H1 (cell line): Measurements from ENCODE around the gene SLC39A8. TPM values are rescaled to one million over a fixed set of nuclear protein-coding genes. Genes with fewer than 3 reads are reported as not detected.

Experiments used
- CEBPB ChIP-seq: IDR thresholded peaks from 2 replicates; pipeline ENCODE4 v1.6.1; 2012; ENCODE audit warnings: low read depth, low read length
- CTCF ChIP-seq, 3 experiments: IDR thresholded peaks; 1 replicate in 2 of 3; 2 replicates in 1 of 3; pipeline versions ENCODE4 v1.5.1 to v1.6.1; 2011; ENCODE audit warnings: low read length in 3 of 3, mild to moderate bottlenecking in 3 of 3, inconsistent platforms in 2 of 3, low read depth in 1 of 3, moderate library complexity in 1 of 3; ENCODE audit not compliant: insufficient read depth in 1 of 3; ENCODE audit errors: control extremely low read depth in 1 of 3
- GTF2F1 ChIP-seq: IDR thresholded peaks from 2 replicates; pipeline ENCODE4 v1.6.1; 2012; ENCODE audit warnings: low read depth, low read length, improper control_type of control experiment, borderline replicate concordance
- JUND ChIP-seq: IDR thresholded peaks from 2 replicates; pipeline ENCODE4 v1.6.1; 2011; ENCODE audit warnings: mild to moderate bottlenecking, improper control_type of control experiment, low read length
- KDM4A ChIP-seq: IDR thresholded peaks from one replicate; pipeline ENCODE4 v1.7.1; 2012; ENCODE audit warnings: low read depth, mild to moderate bottlenecking, moderate library complexity, low read length, inconsistent platforms; ENCODE audit not compliant: severe bottlenecking
- SRF ChIP-seq: IDR thresholded peaks from 2 replicates; pipeline ENCODE4 v1.6.1; 2011; ENCODE audit warnings: mild to moderate bottlenecking, low read depth, low read length, moderate library complexity
- SUZ12 ChIP-seq: fragments of 200-600 bp; sonication (generic); IDR thresholded peaks from 2 replicates; pipeline ENCODE4 v1.6.1; 2012; ENCODE audit warnings: mild to moderate bottlenecking, inconsistent platforms, low read length, moderate library complexity, mixed read lengths
- TAF1 ChIP-seq: IDR thresholded peaks from 2 replicates; pipeline ENCODE4 v1.6.1; 2011; ENCODE audit warnings: mild to moderate bottlenecking, low read depth, low read length
- TAF7 ChIP-seq: optimal IDR thresholded peaks from 2 replicates; pipeline ENCODE3; 2011; ENCODE audit warnings: low read depth, mild to moderate bottlenecking, inconsistent platforms, low read length, moderate library complexity, borderline replicate concordance
- polyA plus RNA-seq, 7 experiments: library from polyadenylated mRNA; depleted of rRNA in 3 of 7; stranded (reverse) in 5 of 7; unstranded in 2 of 7; fragments of >200 nt in 5 of 7; fragments of 200-250 nt in 2 of 7; gene quantifications; 1 replicate in 5 of 7; 2 replicates in 1 of 7; 4 replicates in 1 of 7; pipeline versions ENCODE4 v1.2.1 to v1.2.3, GENCODE V29; 2011 to 2013; ENCODE audit warnings: missing spikeins in 2 of 7, mixed read lengths in 2 of 7
- total RNA-seq: library from RNA; stranded (reverse); fragmentation: NEBNext Ultra II Directional; extraction: Animal tissue kit (Norgen Biotek cat#: 25700); gene quantifications from 2 replicates; pipeline ENCODE4 v1.2.1, GENCODE V29; 2021
- TF ChIP-seq, protein P1 (sequence below): fragments of 300-600 bp; sonication (generic); IDR thresholded peaks from 2 replicates; pipeline ENCODE4 v1.7.1; 2012; ENCODE audit warnings: low read length, moderate library complexity, mild to moderate bottlenecking, inconsistent platforms; ENCODE audit not compliant: insufficient replicate concordance

Gene SLC39A8
- total and polyA plus RNA-seq, 2 of the 8 experiments (the other 6 are each of a cell fraction or from before 2014, with no cell fraction given): 6.4 to 38.7 TPM

- TF ChIP-seq, protein P1, sequence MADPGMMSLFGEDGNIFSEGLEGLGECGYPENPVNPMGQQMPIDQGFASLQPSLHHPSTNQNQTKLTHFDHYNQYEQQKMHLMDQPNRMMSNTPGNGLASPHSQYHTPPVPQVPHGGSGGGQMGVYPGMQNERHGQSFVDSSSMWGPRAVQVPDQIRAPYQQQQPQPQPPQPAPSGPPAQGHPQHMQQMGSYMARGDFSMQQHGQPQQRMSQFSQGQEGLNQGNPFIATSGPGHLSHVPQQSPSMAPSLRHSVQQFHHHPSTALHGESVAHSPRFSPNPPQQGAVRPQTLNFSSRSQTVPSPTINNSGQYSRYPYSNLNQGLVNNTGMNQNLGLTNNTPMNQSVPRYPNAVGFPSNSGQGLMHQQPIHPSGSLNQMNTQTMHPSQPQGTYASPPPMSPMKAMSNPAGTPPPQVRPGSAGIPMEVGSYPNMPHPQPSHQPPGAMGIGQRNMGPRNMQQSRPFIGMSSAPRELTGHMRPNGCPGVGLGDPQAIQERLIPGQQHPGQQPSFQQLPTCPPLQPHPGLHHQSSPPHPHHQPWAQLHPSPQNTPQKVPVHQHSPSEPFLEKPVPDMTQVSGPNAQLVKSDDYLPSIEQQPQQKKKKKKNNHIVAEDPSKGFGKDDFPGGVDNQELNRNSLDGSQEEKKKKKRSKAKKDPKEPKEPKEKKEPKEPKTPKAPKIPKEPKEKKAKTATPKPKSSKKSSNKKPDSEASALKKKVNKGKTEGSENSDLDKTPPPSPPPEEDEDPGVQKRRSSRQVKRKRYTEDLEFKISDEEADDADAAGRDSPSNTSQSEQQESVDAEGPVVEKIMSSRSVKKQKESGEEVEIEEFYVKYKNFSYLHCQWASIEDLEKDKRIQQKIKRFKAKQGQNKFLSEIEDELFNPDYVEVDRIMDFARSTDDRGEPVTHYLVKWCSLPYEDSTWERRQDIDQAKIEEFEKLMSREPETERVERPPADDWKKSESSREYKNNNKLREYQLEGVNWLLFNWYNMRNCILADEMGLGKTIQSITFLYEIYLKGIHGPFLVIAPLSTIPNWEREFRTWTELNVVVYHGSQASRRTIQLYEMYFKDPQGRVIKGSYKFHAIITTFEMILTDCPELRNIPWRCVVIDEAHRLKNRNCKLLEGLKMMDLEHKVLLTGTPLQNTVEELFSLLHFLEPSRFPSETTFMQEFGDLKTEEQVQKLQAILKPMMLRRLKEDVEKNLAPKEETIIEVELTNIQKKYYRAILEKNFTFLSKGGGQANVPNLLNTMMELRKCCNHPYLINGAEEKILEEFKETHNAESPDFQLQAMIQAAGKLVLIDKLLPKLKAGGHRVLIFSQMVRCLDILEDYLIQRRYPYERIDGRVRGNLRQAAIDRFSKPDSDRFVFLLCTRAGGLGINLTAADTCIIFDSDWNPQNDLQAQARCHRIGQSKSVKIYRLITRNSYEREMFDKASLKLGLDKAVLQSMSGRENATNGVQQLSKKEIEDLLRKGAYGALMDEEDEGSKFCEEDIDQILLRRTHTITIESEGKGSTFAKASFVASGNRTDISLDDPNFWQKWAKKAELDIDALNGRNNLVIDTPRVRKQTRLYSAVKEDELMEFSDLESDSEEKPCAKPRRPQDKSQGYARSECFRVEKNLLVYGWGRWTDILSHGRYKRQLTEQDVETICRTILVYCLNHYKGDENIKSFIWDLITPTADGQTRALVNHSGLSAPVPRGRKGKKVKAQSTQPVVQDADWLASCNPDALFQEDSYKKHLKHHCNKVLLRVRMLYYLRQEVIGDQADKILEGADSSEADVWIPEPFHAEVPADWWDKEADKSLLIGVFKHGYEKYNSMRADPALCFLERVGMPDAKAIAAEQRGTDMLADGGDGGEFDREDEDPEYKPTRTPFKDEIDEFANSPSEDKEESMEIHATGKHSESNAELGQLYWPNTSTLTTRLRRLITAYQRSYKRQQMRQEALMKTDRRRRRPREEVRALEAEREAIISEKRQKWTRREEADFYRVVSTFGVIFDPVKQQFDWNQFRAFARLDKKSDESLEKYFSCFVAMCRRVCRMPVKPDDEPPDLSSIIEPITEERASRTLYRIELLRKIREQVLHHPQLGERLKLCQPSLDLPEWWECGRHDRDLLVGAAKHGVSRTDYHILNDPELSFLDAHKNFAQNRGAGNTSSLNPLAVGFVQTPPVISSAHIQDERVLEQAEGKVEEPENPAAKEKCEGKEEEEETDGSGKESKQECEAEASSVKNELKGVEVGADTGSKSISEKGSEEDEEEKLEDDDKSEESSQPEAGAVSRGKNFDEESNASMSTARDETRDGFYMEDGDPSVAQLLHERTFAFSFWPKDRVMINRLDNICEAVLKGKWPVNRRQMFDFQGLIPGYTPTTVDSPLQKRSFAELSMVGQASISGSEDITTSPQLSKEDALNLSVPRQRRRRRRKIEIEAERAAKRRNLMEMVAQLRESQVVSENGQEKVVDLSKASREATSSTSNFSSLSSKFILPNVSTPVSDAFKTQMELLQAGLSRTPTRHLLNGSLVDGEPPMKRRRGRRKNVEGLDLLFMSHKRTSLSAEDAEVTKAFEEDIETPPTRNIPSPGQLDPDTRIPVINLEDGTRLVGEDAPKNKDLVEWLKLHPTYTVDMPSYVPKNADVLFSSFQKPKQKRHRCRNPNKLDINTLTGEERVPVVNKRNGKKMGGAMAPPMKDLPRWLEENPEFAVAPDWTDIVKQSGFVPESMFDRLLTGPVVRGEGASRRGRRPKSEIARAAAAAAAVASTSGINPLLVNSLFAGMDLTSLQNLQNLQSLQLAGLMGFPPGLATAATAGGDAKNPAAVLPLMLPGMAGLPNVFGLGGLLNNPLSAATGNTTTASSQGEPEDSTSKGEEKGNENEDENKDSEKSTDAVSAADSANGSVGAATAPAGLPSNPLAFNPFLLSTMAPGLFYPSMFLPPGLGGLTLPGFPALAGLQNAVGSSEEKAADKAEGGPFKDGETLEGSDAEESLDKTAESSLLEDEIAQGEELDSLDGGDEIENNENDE: no peak
- TF ChIP-seq SUZ12 (no peak), KDM4A (no peak), CEBPB (no peak), GTF2F1 (no peak), TAF1 (no peak), SRF (no peak), JUND (no peak), CTCF (IDR thresholded peaks at IDR 0.05; ENCODE audit: control extremely low read depth in 1 of 3, insufficient read depth in 1 of 3, low read depth in 1 of 3, low read length in 3 of 3) (no peak), TAF7 (no peak)
Observed at GRCh38 chr4:102230194-102230593, 115.1 kb downstream of the SLC39A8 start (continued).
